GM12872 (cell line): ENCODE data around the gene OTULIN.
A peak's percentile ranks its signal among the peaks of the same experiment; 100 is the strongest.

ENCODE experiments used
- CTCF ChIP-seq: IDR thresholded peaks from 3 replicates; pipeline ENCODE4 v1.5.1; 2011; ENCODE audit warnings: low read depth, mild to moderate bottlenecking, low read length, moderate library complexity; ENCODE audit not compliant: insufficient read depth

The OTULIN gene

GRCh38 chr5:14662721-14663260 lies 1.7 kb upstream of the OTULIN start:
- no peak for TF ChIP-seq CTCF

- no peak for TF ChIP-seq CTCF
These were observed 716 bp upstream of the OTULIN start for GRCh38 chr5:14663734-14664269.

- no peak for TF ChIP-seq CTCF
These were observed 744 bp downstream of the OTULIN start for GRCh38 chr5:14665101-14665822.

GRCh38 chr5:14665949-14666348 lies 1.4 kb downstream of the OTULIN start:
- TF ChIP-seq CTCF, result peak; percentile 28; the same call in 1 of the 3 replicates

GRCh38 chr5:14666357-14666756 lies 1.8 kb downstream of the OTULIN start:
- no peak for TF ChIP-seq CTCF

GRCh38 chr5:14667290-14667689 lies 2.8 kb downstream of the OTULIN start:
- no peak for TF ChIP-seq CTCF

GRCh38 chr5:14667770-14668169 lies 3.3 kb downstream of the OTULIN start:
- no peak for TF ChIP-seq CTCF
